ENCODE results near the gene CCNB1. TPM values are rescaled to one million over a fixed set of nuclear protein-coding genes. Genes with fewer than 3 reads are reported as not detected.
A peak's percentile ranks its signal among the peaks of the same experiment; 100 is the strongest.
"Not testable (repeated sequence)": the region's sequence is repeated elsewhere in the genome, so short reads cannot be mapped to it uniquely, and the experiment has no call there.

CCNB1 gene
- polyA plus RNA-seq, 1 donor (not counting 4 experiments of a cell fraction or from before 2014, with no cell fraction given) = 126 TPM

DNA sequence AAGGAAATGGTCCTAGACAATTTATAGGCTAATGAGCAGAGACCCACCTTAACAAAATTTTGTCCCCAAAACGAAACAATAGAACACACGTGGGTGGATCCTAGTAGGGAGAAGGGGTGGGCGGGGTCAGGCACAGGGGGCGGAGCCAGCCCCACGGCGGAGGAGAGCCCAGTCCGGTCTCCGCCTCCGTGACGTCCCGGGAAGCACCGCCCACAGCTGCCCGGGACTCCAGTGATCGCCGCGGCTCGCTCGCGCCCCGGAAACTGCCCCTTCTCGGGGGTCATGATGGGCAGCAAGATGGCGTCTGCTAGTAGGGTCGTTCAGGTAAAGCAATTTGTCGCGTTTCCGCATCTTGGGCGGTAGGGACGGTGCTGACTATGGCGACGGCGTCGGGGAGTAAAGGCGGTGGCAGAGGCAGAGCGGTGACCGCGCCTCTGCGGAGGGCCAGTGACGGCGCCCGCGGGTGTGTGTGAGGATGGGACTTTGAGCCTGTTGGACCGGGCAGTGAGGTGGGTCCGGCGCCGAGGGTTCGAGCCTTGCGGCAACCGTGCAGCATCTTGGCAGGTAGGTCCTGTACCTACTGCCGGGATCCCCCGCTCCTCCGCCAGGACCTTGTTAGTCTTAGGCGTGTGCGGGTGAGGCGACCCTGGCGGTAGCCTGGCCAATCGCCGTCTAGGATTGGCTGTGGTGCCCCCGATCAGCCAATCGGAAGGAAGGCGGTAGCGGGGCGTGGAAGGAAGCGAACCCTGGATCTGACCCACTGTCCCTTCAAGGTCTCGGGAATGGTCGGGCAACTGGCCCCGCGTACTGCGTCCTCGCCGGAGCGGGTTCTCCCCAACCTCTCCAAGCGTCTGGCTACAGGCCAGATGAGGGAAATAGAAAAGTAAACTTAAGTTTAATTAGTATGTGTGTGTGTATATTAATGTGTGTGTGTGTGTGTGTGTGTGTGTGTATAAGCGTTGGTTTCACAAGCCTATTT lies 50.9 kb downstream of the CCNB1 start:
- Histone ChIP-seq H3K27ac (ENCODE audit: control insufficient read depth, insufficient read depth, low read length) (peak overlapping the region; percentile 81), H2AFZ (ENCODE audit: control insufficient read depth, low read length) (peak overlapping the region; percentile 100), H3K4me2 (ENCODE audit: control insufficient read depth, extremely low read depth, insufficient read depth, low read depth, low read length) (peak overlapping the region; percentile 90), H3K9me1 (ENCODE audit: control insufficient read depth, extremely low read depth, insufficient read depth, low read length) (no peaks in the 10 kb centered on the region), H3K79me2 (ENCODE audit: control insufficient read depth, insufficient read depth, low read length) (peaks cover 31% of the 10 kb centered on the region), H3K36me3 (ENCODE audit: control insufficient read depth in 2 of 2, extremely low read depth in 1 of 2, insufficient read depth in 2 of 2, low read length in 2 of 2) (no peaks in the 10 kb centered on the region), H3K4me3 (ENCODE audit: control insufficient read depth in 2 of 3, extremely low read depth in 1 of 3, insufficient read depth in 2 of 3, low read depth in 1 of 3, low read length in 3 of 3) (peak overlapping the region; percentile 91 to 97 (median 92)), H3K27me3 (ENCODE audit: control insufficient read depth, extremely low read depth, insufficient read depth, low read length) (no peaks in the 10 kb centered on the region), H3K9ac (ENCODE audit: control insufficient read depth, extremely low read depth, insufficient read depth, low read length) (peak overlapping the region; percentile 89), H3K4me1 (ENCODE audit: control insufficient read depth, extremely low read depth, insufficient read depth, low read length) (peaks cover 15% of the 10 kb centered on the region), H4K20me1 (ENCODE audit: control insufficient read depth, extremely low read depth, insufficient read depth, low read length) (no peaks in the 10 kb centered on the region), H3K9me3 (ENCODE audit: control insufficient read depth, low read depth, low read length) (no peaks in the 10 kb centered on the region)
- dilution Hi-C loops (cut with MboI; ENCODE audit: extremely low pct_ligation_motif_present, low sequenced_read_pairs) = no loop called here
- TF ChIP-seq, protein P1, sequence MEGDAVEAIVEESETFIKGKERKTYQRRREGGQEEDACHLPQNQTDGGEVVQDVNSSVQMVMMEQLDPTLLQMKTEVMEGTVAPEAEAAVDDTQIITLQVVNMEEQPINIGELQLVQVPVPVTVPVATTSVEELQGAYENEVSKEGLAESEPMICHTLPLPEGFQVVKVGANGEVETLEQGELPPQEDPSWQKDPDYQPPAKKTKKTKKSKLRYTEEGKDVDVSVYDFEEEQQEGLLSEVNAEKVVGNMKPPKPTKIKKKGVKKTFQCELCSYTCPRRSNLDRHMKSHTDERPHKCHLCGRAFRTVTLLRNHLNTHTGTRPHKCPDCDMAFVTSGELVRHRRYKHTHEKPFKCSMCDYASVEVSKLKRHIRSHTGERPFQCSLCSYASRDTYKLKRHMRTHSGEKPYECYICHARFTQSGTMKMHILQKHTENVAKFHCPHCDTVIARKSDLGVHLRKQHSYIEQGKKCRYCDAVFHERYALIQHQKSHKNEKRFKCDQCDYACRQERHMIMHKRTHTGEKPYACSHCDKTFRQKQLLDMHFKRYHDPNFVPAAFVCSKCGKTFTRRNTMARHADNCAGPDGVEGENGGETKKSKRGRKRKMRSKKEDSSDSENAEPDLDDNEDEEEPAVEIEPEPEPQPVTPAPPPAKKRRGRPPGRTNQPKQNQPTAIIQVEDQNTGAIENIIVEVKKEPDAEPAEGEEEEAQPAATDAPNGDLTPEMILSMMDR (optimal IDR thresholded peaks at IDR 0.05 in 1 of 3, IDR thresholded peaks at IDR 0.05 in 1 of 3, conservative IDR thresholded peaks at IDR 0.05 in 1 of 3; ENCODE audit: extremely low read depth in 1 of 3, insufficient read depth in 2 of 3, low read length in 3 of 3) = peak in 2 of 3 experiments; percentile 1 to 20
- TF ChIP-seq EZH2 (IDR thresholded peaks at IDR 0.05; ENCODE audit: low read length) = no peak
- FAIRE-seq = peak; percentile 76
- DNase-seq (ENCODE audit: low read depth, low spot score) = no peak

DNA sequence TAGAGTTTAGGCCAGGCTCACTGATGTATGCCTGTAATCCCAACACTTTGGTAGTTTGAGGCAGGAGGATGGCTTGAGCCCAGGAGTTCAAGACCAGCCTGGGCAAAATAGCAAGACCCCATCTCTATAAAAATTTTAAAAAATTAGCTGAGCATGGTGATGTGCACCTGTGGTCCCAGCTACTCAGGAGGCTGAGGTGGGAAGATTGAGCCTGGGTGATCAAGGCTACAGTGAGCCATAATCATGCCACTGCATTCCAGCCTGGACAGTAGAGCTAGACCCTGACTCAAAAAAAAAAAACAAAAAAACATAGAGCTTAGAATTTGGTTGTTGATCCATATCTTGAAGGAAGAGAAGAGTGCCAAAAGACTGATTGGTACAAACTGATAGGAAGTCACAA lies 53.0 kb downstream of the CCNB1 start:
- no peak overlapping the region for H3K4me3 ChIP-seq (ENCODE audit: control insufficient read depth in 2 of 3, extremely low read depth in 1 of 3, insufficient read depth in 2 of 3, low read depth in 1 of 3, low read length in 3 of 3)
- H3K4me1 ChIP-seq (ENCODE audit: control insufficient read depth, extremely low read depth, insufficient read depth, low read length) = peaks cover 10% of the 10 kb centered on the region
- H3K36me3 ChIP-seq (ENCODE audit: control insufficient read depth in 2 of 2, extremely low read depth in 1 of 2, insufficient read depth in 2 of 2, low read length in 2 of 2) = no peaks in the 10 kb centered on the region
- no peak for FAIRE-seq
- peaks cover 35% of the 10 kb centered on the region for H3K79me2 ChIP-seq (ENCODE audit: control insufficient read depth, insufficient read depth, low read length)
- no peak for DNase-seq (ENCODE audit: low read depth, low spot score)
- no peak overlapping the region for H3K4me2 ChIP-seq (ENCODE audit: control insufficient read depth, extremely low read depth, insufficient read depth, low read depth, low read length)
- H3K9me1 ChIP-seq (ENCODE audit: control insufficient read depth, extremely low read depth, insufficient read depth, low read length) = no peaks in the 10 kb centered on the region
- dilution Hi-C loops (cut with MboI; ENCODE audit: extremely low pct_ligation_motif_present, low sequenced_read_pairs) = no loop called here
- H3K9me3 ChIP-seq (ENCODE audit: control insufficient read depth, low read depth, low read length) = no peaks in the 10 kb centered on the region
- no peaks in the 10 kb centered on the region for H3K27me3 ChIP-seq (ENCODE audit: control insufficient read depth, extremely low read depth, insufficient read depth, low read length)
- H3K9ac ChIP-seq (ENCODE audit: control insufficient read depth, extremely low read depth, insufficient read depth, low read length) = no peak overlapping the region
- TF ChIP-seq, protein P1 (optimal IDR thresholded peaks at IDR 0.05 in 1 of 3, IDR thresholded peaks at IDR 0.05 in 1 of 3, conservative IDR thresholded peaks at IDR 0.05 in 1 of 3; ENCODE audit: extremely low read depth in 1 of 3, insufficient read depth in 2 of 3, low read length in 3 of 3) = no peak
- no peak for TF ChIP-seq EZH2 (IDR thresholded peaks at IDR 0.05; ENCODE audit: low read length)
- no peak overlapping the region for H2AFZ ChIP-seq (ENCODE audit: control insufficient read depth, low read length)
- H4K20me1 ChIP-seq (ENCODE audit: control insufficient read depth, extremely low read depth, insufficient read depth, low read length) = no peaks in the 10 kb centered on the region
- H3K27ac ChIP-seq (ENCODE audit: control insufficient read depth, insufficient read depth, low read length) = no peak overlapping the region

GRCh38 chr5:69220371-69220770 lies 53.4 kb downstream of the CCNB1 start:
- H3K27me3 ChIP-seq (ENCODE audit: control insufficient read depth, extremely low read depth, insufficient read depth, low read length); H3K9ac ChIP-seq (ENCODE audit: control insufficient read depth, extremely low read depth, insufficient read depth, low read length); H3K9me1 ChIP-seq (ENCODE audit: control insufficient read depth, extremely low read depth, insufficient read depth, low read length); DNase-seq (ENCODE audit: low read depth, low spot score); H3K9me3 ChIP-seq (ENCODE audit: control insufficient read depth, low read depth, low read length); H2AFZ ChIP-seq (ENCODE audit: control insufficient read depth, low read length); H3K27ac ChIP-seq (ENCODE audit: control insufficient read depth, insufficient read depth, low read length); H4K20me1 ChIP-seq (ENCODE audit: control insufficient read depth, extremely low read depth, insufficient read depth, low read length); H3K4me2 ChIP-seq (ENCODE audit: control insufficient read depth, extremely low read depth, insufficient read depth, low read depth, low read length); H3K36me3 ChIP-seq (ENCODE audit: control insufficient read depth in 2 of 2, extremely low read depth in 1 of 2, insufficient read depth in 2 of 2, low read length in 2 of 2); FAIRE-seq; dilution Hi-C loops (cut with MboI; ENCODE audit: extremely low pct_ligation_motif_present, low sequenced_read_pairs); H3K4me3 ChIP-seq (ENCODE audit: control insufficient read depth in 2 of 3, extremely low read depth in 1 of 3, insufficient read depth in 2 of 3, low read depth in 1 of 3, low read length in 3 of 3): not testable (repeated sequence)
- Histone ChIP-seq H3K79me2 (ENCODE audit: control insufficient read depth, insufficient read depth, low read length) (peaks cover 35% of the 10 kb centered on the region), H3K4me1 (ENCODE audit: control insufficient read depth, extremely low read depth, insufficient read depth, low read length) (peaks cover 10% of the 10 kb centered on the region)

Measured in keratinocyte (primary cell).